ENCODE data around the gene OR2H2.
A peak's percentile ranks its signal among the peaks of the same experiment; 100 is the strongest.

GRCh38 chr6:29628419-29629281 lies 43.7 kb downstream of the OR2H2 start:
- TF ChIP-seq POLR2A (IDR thresholded peaks at IDR 0.05) (no peak), CTCF (IDR thresholded peaks at IDR 0.05) (peak in 2 of 3 experiments; percentile 32 to 58)

All from testis (tissue), 2 donors.